Spleen (tissue), 11 donors: ENCODE data around the gene CEP131. TPM values are rescaled to one million over a fixed set of nuclear protein-coding genes. Genes with fewer than 3 reads are reported as not detected.

ENCODE experiments used
- DNase-seq: peaks from one replicate; pipeline ENCODE4 v3.0.0-alpha.2; 2020
- H3K27ac ChIP-seq, 8 donors: fragments of 200-600 bp; sonication (generic) in 7 of 8; 1 replicate in 4 of 8; 2 replicates in 4 of 8; pipeline versions ENCODE4 v1.5.0 to v1.8.0; 2016 to 2021; ENCODE audit warnings: inconsistent platforms in 4 of 8, mild to moderate bottlenecking in 4 of 8, moderate library complexity in 1 of 8
- H3K27me3 ChIP-seq, 7 donors: fragments of 200-600 bp; sonication (generic) in 6 of 7; replicated peaks in 1 of 7; 1 replicate in 4 of 7; 2 replicates in 3 of 7; pipeline versions ENCODE4 v1.5.0 to v1.8.0; 2016 to 2021; ENCODE audit warnings: inconsistent platforms in 3 of 7, mild to moderate bottlenecking in 1 of 7
- H3K36me3 ChIP-seq, 6 donors: fragments of 200-600 bp; sonication (generic) in 5 of 6; 1 replicate in 4 of 6; 2 replicates in 2 of 6; pipeline versions ENCODE4 v1.5.0 to v1.8.0; 2016 to 2021; ENCODE audit warnings: inconsistent platforms in 2 of 6
- H3K4me1 ChIP-seq, 6 donors: fragments of 200-600 bp; sonication (generic) in 5 of 6; 1 replicate in 3 of 6; 2 replicates in 3 of 6; pipeline versions ENCODE4 v1.5.0 to v1.8.0; 2016 to 2021; ENCODE audit warnings: inconsistent platforms in 3 of 6
- H3K4me3 ChIP-seq, 8 donors: fragments of 200-600 bp; sonication (generic) in 7 of 8; 1 replicate in 4 of 8; 2 replicates in 4 of 8; pipeline versions ENCODE4 v1.5.0 to v1.8.0; 2016 to 2021; ENCODE audit warnings: inconsistent platforms in 4 of 8, mild to moderate bottlenecking in 4 of 8, moderate library complexity in 2 of 8
- H3K9me3 ChIP-seq, 8 donors: fragments of 200-600 bp; sonication (generic) in 7 of 8; 1 replicate in 4 of 8; 2 replicates in 4 of 8; pipeline versions ENCODE4 v1.5.0 to v1.8.0; 2016 to 2021; ENCODE audit warnings: inconsistent platforms in 4 of 8
- POLR2A ChIP-seq, 3 donors: fragments of 450-650 bp; IDR thresholded peaks; one replicate each; pipeline ENCODE4 v1.5.1; 2017; ENCODE audit warnings: antibody characterized with exemption in 3 of 3, mild to moderate bottlenecking in 1 of 3
- POLR2AphosphoS5 ChIP-seq, 3 donors: sonication (generic); formaldehyde crosslinking; IDR thresholded peaks; one replicate each; pipeline ENCODE4 v1.5.1; 2017; ENCODE audit warnings: antibody characterized with exemption in 3 of 3
- WGBS, 5 donors: extraction: QIAGEN DNeasy Blood & Tissue Kit in 3 of 5; methylation state at CpG; one replicate each; pipeline versions ENCODE4 v1.1.5 to v1.1.7; 2013 to 2018; 5-methylcytosine and 5-hydroxymethylcytosine counted together
- intact Hi-C: fragments of 100-400 bp; cut with DNase I; formaldehyde crosslinking; loops from one replicate; pipeline ENCODE4 v1.15.0; 2023; ENCODE audit warnings: low total_unique reads
- polyA plus RNA-seq, 3 donors: library from polyadenylated mRNA; stranded (reverse); fragments of 200-250 nt; gene quantifications; one replicate each; pipeline ENCODE4 v1.2.1, GENCODE V29; 2013
- total RNA-seq, 7 donors: library from RNA; depleted of rRNA in 3 of 7; stranded (reverse); fragments of >200 nt in 3 of 7; fragmentation: NEBNext Ultra II Directional in 4 of 7; extraction: Animal tissue kit (Norgen Biotek cat#: 25700) in 4 of 7; gene quantifications; one replicate each; pipeline versions ENCODE4 v1.1.0 to v1.2.1, GENCODE V29; 2016 to 2021
- TF ChIP-seq, protein P1 (sequence below), 11 experiments: fragments of 200-600 bp in 7 of 11; fragments of 450-650 bp in 4 of 11; sonication (generic) in 4 of 11; IDR thresholded peaks in 8 of 11; conservative IDR thresholded peaks in 3 of 11; 1 replicate in 7 of 11; 2 replicates in 4 of 11; pipeline versions ENCODE4 v1.4.0 to v1.8.0; 2016 to 2021; ENCODE audit warnings: antibody characterized with exemption in 11 of 11, inconsistent platforms in 4 of 11, mild to moderate bottlenecking in 1 of 11
- donor health status: healthy with polysubstance abuse.
- donor health status: DM: no; HTN: no; CAD: no; lungs with moderate emphysema.
- donor health status: DM: no; HTN: no; CAD: no.
- donor health status: Bipolar disorder and iron deficiency.
- donor health status: healthy.
- donor health status: DM: no; HTN: no; CAD: no.
- donor health status: DM: yes; HTN: yes; CAD: no.

Gene CEP131
- total and polyA plus RNA-seq, 10 donors, result 8.5 to 26.7 (median 13.3) TPM

GRCh38 chr17:81251709-81252301, 29.0 kb upstream of the CEP131 start:
- TF ChIP-seq, protein P1, sequence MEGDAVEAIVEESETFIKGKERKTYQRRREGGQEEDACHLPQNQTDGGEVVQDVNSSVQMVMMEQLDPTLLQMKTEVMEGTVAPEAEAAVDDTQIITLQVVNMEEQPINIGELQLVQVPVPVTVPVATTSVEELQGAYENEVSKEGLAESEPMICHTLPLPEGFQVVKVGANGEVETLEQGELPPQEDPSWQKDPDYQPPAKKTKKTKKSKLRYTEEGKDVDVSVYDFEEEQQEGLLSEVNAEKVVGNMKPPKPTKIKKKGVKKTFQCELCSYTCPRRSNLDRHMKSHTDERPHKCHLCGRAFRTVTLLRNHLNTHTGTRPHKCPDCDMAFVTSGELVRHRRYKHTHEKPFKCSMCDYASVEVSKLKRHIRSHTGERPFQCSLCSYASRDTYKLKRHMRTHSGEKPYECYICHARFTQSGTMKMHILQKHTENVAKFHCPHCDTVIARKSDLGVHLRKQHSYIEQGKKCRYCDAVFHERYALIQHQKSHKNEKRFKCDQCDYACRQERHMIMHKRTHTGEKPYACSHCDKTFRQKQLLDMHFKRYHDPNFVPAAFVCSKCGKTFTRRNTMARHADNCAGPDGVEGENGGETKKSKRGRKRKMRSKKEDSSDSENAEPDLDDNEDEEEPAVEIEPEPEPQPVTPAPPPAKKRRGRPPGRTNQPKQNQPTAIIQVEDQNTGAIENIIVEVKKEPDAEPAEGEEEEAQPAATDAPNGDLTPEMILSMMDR (IDR thresholded peaks at IDR 0.05 in 8 of 11, conservative IDR thresholded peaks at IDR 0.05 in 3 of 11), result no peak
- TF ChIP-seq POLR2A (IDR thresholded peaks at IDR 0.05) (no peak), POLR2AphosphoS5 (IDR thresholded peaks at IDR 0.05) (peak in 1 of 3 donors; percentile 42)
- no peak overlapping the region for H3K4me3 ChIP-seq
- peaks cover 0 to 51% (median 17%) of the 10 kb centered on the region in 6 donors for H3K4me1 ChIP-seq
- no peaks in the 10 kb centered on the region for H3K9me3 ChIP-seq
- intact Hi-C loops, result loop anchor here (10.0 kb wide), 1 partner anchor 233 kb away; no protein-coding TSS in a partner anchor
- no peaks in the 10 kb centered on the region for H3K27me3 ChIP-seq
- peak overlapping the region in 2 of 8 donors; percentile 3 to 42 for H3K27ac ChIP-seq
- WGBS, 5 donors, result 70 to 83% (median 79%) methylated on average over 22 to 29 of the region's 29 CpGs
- peaks cover 0 to 85% (median 41%) of the 10 kb centered on the region in 6 donors for H3K36me3 ChIP-seq
- DNase-seq, result no peak

- no peak for TF ChIP-seq POLR2A (IDR thresholded peaks at IDR 0.05)
- TF ChIP-seq, protein P1 (IDR thresholded peaks at IDR 0.05 in 8 of 11, conservative IDR thresholded peaks at IDR 0.05 in 3 of 11), result no peak
- no peak for TF ChIP-seq POLR2AphosphoS5 (IDR thresholded peaks at IDR 0.05)
- H3K4me3 ChIP-seq, result no peak overlapping the region
- intact Hi-C loops, result loop anchor here (10.0 kb wide), 1 partner anchor 234 kb away; no protein-coding TSS in a partner anchor
- peak overlapping the region in 1 of 8 donors; percentile 42 for H3K27ac ChIP-seq
- no peak for DNase-seq
- 84 to 91% (median 88%) methylated on average over 24 to 25 of the region's 25 CpGs for WGBS, 5 donors
- no peaks in the 10 kb centered on the region for H3K27me3 ChIP-seq
- peaks cover 0 to 85% (median 37%) of the 10 kb centered on the region in 6 donors for H3K36me3 ChIP-seq
- peaks cover 0 to 50% (median 17%) of the 10 kb centered on the region in 6 donors for H3K4me1 ChIP-seq
- H3K9me3 ChIP-seq, result no peaks in the 10 kb centered on the region
Measured at GRCh38 chr17:81251094-81251708, 28.4 kb upstream of the CEP131 start.

DNA sequence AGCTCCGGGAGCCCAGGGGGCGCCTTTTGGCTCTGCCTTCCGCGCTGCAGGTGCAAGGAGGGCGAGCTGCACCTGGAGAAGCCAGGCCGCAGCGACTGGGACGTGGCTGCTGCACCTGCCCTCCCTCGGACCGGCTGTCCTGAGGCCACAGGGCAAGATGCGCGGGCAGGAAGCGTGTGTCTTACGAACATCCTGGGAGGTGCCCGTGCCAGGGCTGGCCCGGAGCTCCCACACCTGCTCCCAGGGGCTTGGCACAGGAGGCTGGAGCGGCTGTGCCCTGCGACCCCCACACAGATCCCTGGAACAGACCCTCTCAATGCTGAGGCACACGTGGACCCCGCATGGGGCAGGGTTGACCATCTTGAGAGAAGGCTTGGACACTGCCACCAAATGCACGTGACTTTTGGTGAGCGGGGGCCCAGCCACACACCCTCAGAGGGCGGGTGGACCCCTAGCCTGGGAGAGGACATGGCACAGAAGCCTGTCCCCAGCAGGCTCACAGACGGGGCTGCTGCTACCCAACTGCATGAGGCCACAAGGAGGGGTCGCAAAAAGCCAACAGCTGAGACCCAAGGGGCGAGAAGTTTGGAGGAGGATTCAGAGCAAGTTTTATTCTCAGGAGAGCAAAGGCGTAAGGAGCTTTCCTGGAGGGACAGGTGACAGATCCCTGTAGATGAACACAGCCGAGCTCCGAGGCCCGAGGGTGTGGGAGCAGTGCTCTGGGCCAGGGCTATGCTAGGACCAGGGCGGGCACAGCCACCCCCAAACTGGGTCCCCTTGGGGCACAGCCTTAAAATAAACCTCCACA, 27.7 kb upstream of the CEP131 start:
- no peak for DNase-seq
- TF ChIP-seq POLR2A (IDR thresholded peaks at IDR 0.05) (no peak), POLR2AphosphoS5 (IDR thresholded peaks at IDR 0.05) (peak in 1 of 3 donors; percentile 14)
- intact Hi-C loops, result loop anchor here (10.0 kb wide), 1 partner anchor 234 kb away; no protein-coding TSS in a partner anchor

GRCh38 chr17:81249223-81250040, 26.7 kb upstream of the CEP131 start:
- no peaks in the 10 kb centered on the region for H3K27me3 ChIP-seq
- H3K9me3 ChIP-seq, result no peaks in the 10 kb centered on the region
- intact Hi-C loops, result loop anchor here (10.0 kb wide), 1 partner anchor 235 kb away; no protein-coding TSS in a partner anchor
- no peak for DNase-seq
- peaks cover 0 to 47% (median 15%) of the 10 kb centered on the region in 6 donors for H3K4me1 ChIP-seq
- 85 to 94% (median 91%) methylated on average over 11 to 15 of the region's 15 CpGs for WGBS, 5 donors
- no peak overlapping the region for H3K4me3 ChIP-seq
- H3K27ac ChIP-seq, result no peak overlapping the region
- TF ChIP-seq POLR2AphosphoS5 (IDR thresholded peaks at IDR 0.05) (peak in 1 of 3 donors; percentile 55), POLR2A (IDR thresholded peaks at IDR 0.05) (no peak)
- TF ChIP-seq, protein P1 (IDR thresholded peaks at IDR 0.05 in 8 of 11, conservative IDR thresholded peaks at IDR 0.05 in 3 of 11), result no peak
- H3K36me3 ChIP-seq, result peaks cover 0 to 85% (median 37%) of the 10 kb centered on the region in 6 donors

More for the DNA sequence above, 27.7 kb upstream of the CEP131 start:
- no peaks in the 10 kb centered on the region for H3K27me3 ChIP-seq
- peak overlapping the region in 1 of 8 donors; percentile 4 for H3K27ac ChIP-seq
- WGBS, 5 donors, result 86 to 93% (median 90%) methylated on average over 28 to 31 of the region's 31 CpGs
- H3K9me3 ChIP-seq, result no peaks in the 10 kb centered on the region
- H3K4me1 ChIP-seq, result peaks cover 0 to 47% (median 16%) of the 10 kb centered on the region in 6 donors
- no peak overlapping the region for H3K4me3 ChIP-seq
- peaks cover 0 to 85% (median 37%) of the 10 kb centered on the region in 6 donors for H3K36me3 ChIP-seq
